Mucosa of descending colon (tissue), 3 donors: ENCODE measurements around the gene CDON. TPM values are rescaled to one million over a fixed set of nuclear protein-coding genes. Genes with fewer than 3 reads are reported as not detected.

Experiments
- ATAC-seq: fragments of 200-7000 bp; cut with Tn5 transposase; one replicate; pipeline ENCODE4 v1.9.1; 2020; ENCODE audit warnings: mild to moderate bottlenecking, moderate library complexity
- DNase-seq, 3 donors: peaks; one replicate each; pipeline ENCODE4 v3.0.0-alpha.2; 2020
- H3K36me3 ChIP-seq: fragments of 200-600 bp; one replicate; pipeline ENCODE4 v1.8.0; 2021; ENCODE audit warnings: low read depth, mild to moderate bottlenecking
- H3K4me1 ChIP-seq: fragments of 200-600 bp; one replicate; pipeline ENCODE4 v1.8.0; 2021; ENCODE audit warnings: low read depth, mild to moderate bottlenecking
- H3K4me3 ChIP-seq: fragments of 200-600 bp; one replicate; pipeline ENCODE4 v1.8.0; 2021; ENCODE audit warnings: mild to moderate bottlenecking
- H3K9me3 ChIP-seq: fragments of 200-600 bp; one replicate; pipeline ENCODE4 v1.8.0; 2021; ENCODE audit warnings: mild to moderate bottlenecking
- intact Hi-C, 2 donors: fragments of 100-400 bp; cut with DNase I in 1 of 2; cut with micrococcal nuclease in 1 of 2; formaldehyde crosslinking; loops; one replicate each; pipeline versions ENCODE4 v1.11.0 to v1.11.1; 2022; cut with DNase I, micrococcal nuclease
- total RNA-seq, 3 donors: library from RNA; stranded (reverse); fragmentation: NEBNext Ultra II Directional in 2 of 3; extraction: Animal tissue kit (Norgen Biotek cat#: 25700) in 2 of 3; gene quantifications; one replicate each; pipeline versions ENCODE4 v1.2.1 to v1.2.4, GENCODE V29; 2021 to 2023
- TF ChIP-seq, protein P1 (sequence below): fragments of 200-600 bp; IDR thresholded peaks from one replicate; pipeline ENCODE4 v1.8.0; 2022; ENCODE audit warnings: antibody characterized with exemption, mild to moderate bottlenecking
- donor health status: DM: no; HTN: no; CAD: no; lungs with moderate emphysema.
- donor health status: DM: no; HTN: no; CAD: no.
- donor health status: DM: no; HTN: yes; CAD: no.

Gene CDON
- total RNA-seq, 3 donors from 2014 or later = 3.8 to 91.6 (median 6.6) TPM

DNA sequence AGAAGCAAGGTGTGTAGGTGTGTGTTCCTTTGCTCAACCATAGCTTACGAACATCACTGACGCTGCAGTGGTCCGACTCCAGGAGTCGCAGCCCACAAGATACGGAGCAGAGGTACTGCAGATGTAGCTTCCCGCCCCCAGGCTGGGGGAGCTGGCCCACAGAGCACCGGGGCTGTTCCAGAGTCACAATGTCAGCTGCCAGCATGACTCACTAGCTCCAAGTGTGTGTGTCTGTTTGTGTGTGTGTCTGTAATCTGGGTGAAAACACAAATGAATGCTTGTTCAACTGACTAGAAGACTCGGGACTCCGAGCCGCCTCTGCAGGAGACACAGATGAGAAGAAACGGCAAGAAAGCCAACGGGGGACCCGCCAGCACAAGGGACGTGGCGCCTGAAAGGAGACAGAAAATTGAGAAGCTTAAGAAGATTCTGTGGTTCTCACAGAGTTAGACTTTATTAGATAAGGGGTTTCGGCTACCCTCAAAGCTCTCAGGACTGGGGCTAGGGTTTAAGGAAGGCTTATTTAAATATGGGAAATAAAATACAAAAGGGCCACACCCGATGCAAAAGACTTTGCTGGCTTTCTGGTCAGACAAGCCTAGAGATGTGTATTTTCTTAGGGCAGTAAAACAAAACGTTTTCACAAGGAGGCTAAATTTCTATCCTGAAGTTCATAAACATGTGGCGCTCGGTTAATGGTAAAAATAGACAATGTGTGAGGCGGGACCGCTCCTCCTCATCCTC is 106.1 kb downstream of the CDON start:
- H3K4me1 ChIP-seq = no peaks in the 10 kb centered on the region
- TF ChIP-seq, protein P1, sequence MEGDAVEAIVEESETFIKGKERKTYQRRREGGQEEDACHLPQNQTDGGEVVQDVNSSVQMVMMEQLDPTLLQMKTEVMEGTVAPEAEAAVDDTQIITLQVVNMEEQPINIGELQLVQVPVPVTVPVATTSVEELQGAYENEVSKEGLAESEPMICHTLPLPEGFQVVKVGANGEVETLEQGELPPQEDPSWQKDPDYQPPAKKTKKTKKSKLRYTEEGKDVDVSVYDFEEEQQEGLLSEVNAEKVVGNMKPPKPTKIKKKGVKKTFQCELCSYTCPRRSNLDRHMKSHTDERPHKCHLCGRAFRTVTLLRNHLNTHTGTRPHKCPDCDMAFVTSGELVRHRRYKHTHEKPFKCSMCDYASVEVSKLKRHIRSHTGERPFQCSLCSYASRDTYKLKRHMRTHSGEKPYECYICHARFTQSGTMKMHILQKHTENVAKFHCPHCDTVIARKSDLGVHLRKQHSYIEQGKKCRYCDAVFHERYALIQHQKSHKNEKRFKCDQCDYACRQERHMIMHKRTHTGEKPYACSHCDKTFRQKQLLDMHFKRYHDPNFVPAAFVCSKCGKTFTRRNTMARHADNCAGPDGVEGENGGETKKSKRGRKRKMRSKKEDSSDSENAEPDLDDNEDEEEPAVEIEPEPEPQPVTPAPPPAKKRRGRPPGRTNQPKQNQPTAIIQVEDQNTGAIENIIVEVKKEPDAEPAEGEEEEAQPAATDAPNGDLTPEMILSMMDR = no peak
- H3K9me3 ChIP-seq = no peaks in the 10 kb centered on the region
- intact Hi-C loops = no loop called here
- H3K4me3 ChIP-seq = no peak overlapping the region
- ATAC-seq = peak; percentile 10
- no peak for DNase-seq
- H3K36me3 ChIP-seq = no peaks in the 10 kb centered on the region

DNA sequence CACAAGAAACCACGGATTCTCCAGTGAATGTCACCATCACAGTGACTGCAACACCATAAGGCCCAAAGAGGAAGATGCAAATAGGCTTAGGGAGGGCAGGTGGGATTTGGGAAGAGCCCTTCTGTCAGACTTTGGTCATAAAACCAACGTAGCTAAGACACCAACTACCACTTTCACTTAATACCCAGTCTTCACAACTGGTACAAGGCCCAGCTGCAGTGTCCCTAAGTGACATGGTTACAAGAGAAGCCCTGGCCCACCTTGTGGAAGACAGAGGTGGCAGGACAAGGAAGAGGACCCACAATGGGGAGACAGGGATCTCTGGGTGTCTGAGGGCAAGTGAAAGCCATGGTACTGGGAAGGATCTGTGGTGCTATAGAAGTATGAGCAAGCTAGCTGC is 106.8 kb downstream of the CDON start:
- no peaks in the 10 kb centered on the region for H3K9me3 ChIP-seq
- H3K4me3 ChIP-seq = no peak overlapping the region
- intact Hi-C loops = no loop called here
- ATAC-seq (no peak), DNase-seq (no peak)
- H3K4me1 ChIP-seq = no peaks in the 10 kb centered on the region
- H3K36me3 ChIP-seq = no peaks in the 10 kb centered on the region
- TF ChIP-seq, protein P1 = no peak

DNA sequence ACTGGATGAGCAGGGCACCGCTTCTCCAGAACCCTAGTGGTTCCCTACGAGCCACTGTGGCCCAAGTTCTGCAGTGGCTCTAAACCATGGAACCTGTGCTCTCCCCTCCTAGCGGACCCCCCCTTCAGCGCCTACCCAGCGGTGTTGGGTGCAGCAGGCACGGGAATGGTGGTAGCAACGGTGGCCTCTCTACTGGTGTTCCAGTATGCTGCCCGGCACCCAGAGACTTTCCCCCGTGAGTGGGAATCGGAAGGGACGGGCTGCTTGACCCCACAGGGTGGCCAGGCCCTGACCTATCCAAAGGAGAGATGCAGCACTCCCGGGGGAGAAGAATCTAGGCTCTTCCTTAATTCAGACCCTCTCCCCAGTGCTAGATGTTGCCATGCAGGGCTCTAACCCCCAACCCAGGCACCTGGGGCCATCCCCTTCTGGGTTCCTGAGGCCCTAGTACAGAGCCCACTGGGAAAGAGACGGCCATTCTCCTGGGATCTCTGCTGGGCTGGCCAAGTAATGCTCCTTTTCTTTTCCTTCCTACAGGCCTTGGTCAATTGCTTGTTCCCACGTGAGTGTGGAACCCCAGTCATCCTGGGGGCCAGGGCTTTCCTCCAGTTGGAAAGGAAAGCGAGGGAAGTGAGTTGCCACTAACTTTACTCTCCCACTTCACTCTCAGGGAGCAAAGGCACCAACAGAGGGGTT is 107.6 kb downstream of the CDON start:
- DNase-seq (no peak), ATAC-seq (no peak)
- TF ChIP-seq, protein P1 = no peak
- no peaks in the 10 kb centered on the region for H3K9me3 ChIP-seq
- H3K4me3 ChIP-seq = no peak overlapping the region
- no peaks in the 10 kb centered on the region for H3K36me3 ChIP-seq
- H3K4me1 ChIP-seq = no peaks in the 10 kb centered on the region
- intact Hi-C loops = no loop called here

DNA sequence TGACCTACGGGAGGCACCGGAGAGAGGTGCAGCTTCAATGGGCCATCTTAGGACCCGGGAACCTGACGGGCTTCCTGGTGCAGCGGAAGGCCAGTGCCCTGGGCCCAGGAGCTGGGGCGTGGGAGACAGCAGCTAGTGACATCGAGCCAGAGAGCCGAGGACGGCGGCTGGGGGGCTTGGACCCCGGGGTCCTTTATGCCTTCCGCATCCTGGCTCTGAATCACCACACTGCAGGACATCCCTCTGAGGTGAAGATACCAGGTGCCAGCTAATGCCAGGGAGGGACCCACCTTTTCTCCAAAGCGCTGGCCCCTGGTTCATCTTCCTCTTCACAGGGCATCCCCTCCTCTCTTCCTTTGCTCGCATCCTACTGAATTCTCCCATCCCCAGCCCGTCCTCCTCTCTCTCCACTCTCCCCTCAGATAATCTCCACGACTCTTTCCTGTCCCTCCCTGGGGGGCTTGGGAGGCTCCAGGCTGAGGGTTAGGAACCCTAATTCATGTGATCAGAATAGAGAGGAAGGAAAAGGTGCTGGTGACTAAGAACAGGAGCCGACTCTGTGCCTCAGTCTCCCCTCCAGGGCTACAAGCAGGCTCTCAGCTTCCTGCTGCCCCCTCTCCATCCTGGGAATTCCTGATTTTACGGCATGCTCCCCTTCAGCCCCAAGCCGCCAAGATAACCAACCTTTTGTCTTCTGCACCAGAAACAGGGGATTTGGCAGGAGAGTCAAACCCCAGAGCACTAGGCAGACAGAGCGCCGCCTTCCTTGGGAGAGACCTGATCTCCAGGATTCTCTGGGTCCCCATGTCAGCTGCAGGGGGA is 108.3 kb downstream of the CDON start:
- ATAC-seq = no peak
- H3K36me3 ChIP-seq = no peaks in the 10 kb centered on the region
- no peak for DNase-seq
- no peaks in the 10 kb centered on the region for H3K4me1 ChIP-seq
- H3K9me3 ChIP-seq = no peaks in the 10 kb centered on the region
- H3K4me3 ChIP-seq = no peak overlapping the region
- TF ChIP-seq, protein P1 = no peak
- intact Hi-C loops = no loop called here

DNA sequence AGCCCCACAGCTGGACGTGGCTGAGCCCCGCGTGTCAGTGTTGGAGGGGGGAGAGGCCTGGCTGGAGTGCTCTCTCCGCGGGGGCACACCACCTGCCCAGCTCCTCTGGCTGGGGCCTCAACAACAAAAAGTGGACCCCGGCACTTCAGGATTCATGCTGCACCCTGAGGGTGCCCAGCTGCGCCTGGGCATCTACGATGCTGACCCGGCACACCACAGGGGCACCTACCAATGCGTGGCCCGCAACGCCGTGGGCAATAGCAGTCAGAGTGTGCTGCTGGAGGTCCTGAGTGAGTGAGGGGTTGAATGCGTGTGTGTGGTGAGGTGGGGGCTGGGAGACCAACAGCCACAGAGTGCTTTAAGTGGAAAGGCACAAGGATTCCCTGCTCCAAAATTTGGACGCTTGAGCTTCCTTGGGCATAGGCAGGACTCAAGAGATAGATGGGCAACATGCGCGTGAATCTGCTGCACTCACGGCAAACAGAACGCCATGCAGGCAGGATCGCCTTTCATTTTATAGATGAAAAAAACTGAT is 109.2 kb downstream of the CDON start:
- intact Hi-C loops = no loop called here

More for the DNA sequence above, 109.2 kb downstream of the CDON start:
- no peaks in the 10 kb centered on the region for H3K36me3 ChIP-seq
- no peak overlapping the region for H3K4me3 ChIP-seq
- H3K9me3 ChIP-seq = no peaks in the 10 kb centered on the region
- no peaks in the 10 kb centered on the region for H3K4me1 ChIP-seq
- TF ChIP-seq, protein P1 = no peak
- ATAC-seq (no peak), DNase-seq (no peak)
